Measurements from ENCODE around the gene CNBP.
"Not testable (repeated sequence)": the region's sequence is repeated elsewhere in the genome, so short reads cannot be mapped to it uniquely, and the experiment has no call there.

The CNBP gene

DNA sequence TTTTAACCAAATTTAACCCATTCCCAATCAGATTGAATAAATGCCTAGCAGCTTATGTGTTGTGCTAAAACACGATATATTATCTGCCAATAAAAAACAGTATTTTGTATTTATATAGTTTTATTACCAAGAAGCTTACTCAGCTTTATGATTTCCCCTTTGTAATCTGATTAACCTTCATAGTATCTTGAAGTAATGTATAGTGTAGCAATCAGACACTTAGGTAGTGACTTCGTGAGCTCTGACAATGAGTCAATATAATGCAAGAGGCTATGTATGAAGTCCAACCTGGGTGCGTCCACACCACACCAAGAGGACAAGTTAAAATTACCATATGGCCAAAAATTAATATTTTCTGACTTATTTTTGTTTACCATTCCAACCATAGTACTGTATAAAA is 2.1 kb upstream of the CNBP start:
- no peak overlapping the region for H3K4me3 ChIP-seq (ENCODE audit: control insufficient read depth in 1 of 7, extremely low read depth in 1 of 7, insufficient read depth in 4 of 7, low read depth in 2 of 7, low read length in 6 of 7)
- no CpG with 5 or more reads among the region's 3 CpGs for WGBS (ENCODE audit: insufficient coverage)
- DNase-seq: no peak
- peaks cover 21 to 39% (median 30%) of the 10 kb centered on the region in 4 experiments for H3K4me1 ChIP-seq (ENCODE audit: control extremely low read depth in 1 of 4, control insufficient read depth in 4 of 4, insufficient read depth in 4 of 4, low read length in 3 of 4)
- H3K9me3 ChIP-seq (ENCODE audit: control extremely low read depth in 1 of 5, control insufficient read depth in 4 of 5, insufficient read depth in 2 of 5, low read depth in 1 of 5, low read length in 4 of 5): no peaks in the 10 kb centered on the region
- POLR2A ChIA-PET: no interaction called here
- CTCF ChIA-PET: interaction anchor here (0.7 to 5.2 kb wide), 10 partner anchors 10 to 60 kb away, joined by 3 to 29 read pairs (median 5); no protein-coding TSS in a partner anchor
- H3K27ac ChIP-seq (ENCODE audit: insufficient read depth in 1 of 2, low read depth in 1 of 2, low read length in 2 of 2, poor library complexity in 1 of 2, severe bottlenecking in 2 of 2): no peak overlapping the region
- H3K36me3 ChIP-seq (ENCODE audit: control insufficient read depth in 4 of 4, insufficient read depth in 4 of 4, low read length in 3 of 4): peaks cover 0 to 3% (median 0%) of the 10 kb centered on the region in 4 experiments
- H3K27me3 ChIP-seq (replicated peaks in 2 of 5; ENCODE audit: control insufficient read depth in 4 of 5, insufficient read depth in 5 of 5, low read length in 4 of 5): no peaks in the 10 kb centered on the region

DNA sequence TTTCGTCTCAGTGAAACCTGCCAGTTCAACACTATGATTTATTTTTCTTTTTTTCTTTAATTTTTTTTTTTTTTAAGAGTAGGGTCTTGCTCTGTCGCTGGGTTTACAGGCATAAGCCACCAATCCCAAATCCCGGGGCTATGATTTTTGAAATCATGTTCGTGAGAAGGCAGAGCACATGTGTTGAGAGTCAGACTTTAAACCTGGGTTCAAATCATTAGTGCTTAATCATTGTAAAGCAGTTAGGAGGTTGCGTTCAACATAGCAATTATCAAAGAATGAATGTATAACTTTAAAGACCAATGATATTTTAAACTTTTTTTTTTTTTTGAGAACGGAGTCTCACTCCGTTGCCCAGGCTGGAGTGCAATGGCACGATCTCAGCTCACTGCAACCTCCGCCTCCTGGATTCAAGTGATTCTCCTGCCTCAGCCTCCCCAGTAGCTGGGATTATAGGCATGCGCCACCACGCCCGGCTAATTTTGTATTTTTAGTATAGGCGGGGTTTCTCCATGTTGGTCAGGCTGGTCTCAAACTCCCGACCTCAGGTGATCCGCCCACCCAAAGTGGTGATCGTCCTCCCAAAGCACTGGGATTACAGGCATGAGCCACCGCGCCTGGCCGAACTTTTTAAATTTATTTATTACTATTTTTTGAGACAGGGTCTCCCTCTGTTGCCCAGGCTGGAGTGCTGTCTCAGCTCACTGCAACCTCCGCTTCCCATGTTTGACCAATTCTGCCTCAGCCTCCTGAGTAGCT is 1.3 kb upstream of the CNBP start:
- WGBS (ENCODE audit: insufficient coverage): 90% methylated on average over 16 of the region's 20 CpGs
- peak overlapping the region in 4 of 7 experiments; percentile 69 to 93 (median 90) for H3K4me3 ChIP-seq (ENCODE audit: control insufficient read depth in 1 of 7, extremely low read depth in 1 of 7, insufficient read depth in 4 of 7, low read depth in 2 of 7, low read length in 6 of 7)
- DNase-seq; H3K9me3 ChIP-seq (ENCODE audit: control extremely low read depth in 1 of 5, control insufficient read depth in 4 of 5, insufficient read depth in 2 of 5, low read depth in 1 of 5, low read length in 4 of 5); POLR2A ChIA-PET; H3K36me3 ChIP-seq (ENCODE audit: control insufficient read depth in 4 of 4, insufficient read depth in 4 of 4, low read length in 3 of 4); H3K27me3 ChIP-seq (replicated peaks in 2 of 5; ENCODE audit: control insufficient read depth in 4 of 5, insufficient read depth in 5 of 5, low read length in 4 of 5): not testable (repeated sequence)
- CTCF ChIA-PET: interaction anchor here (0.8 to 5.2 kb wide), 7 partner anchors 11 to 61 kb away, joined by 3 to 29 read pairs (median 5); no protein-coding TSS in a partner anchor
- peaks cover 25 to 45% (median 36%) of the 10 kb centered on the region in 4 experiments for H3K4me1 ChIP-seq (ENCODE audit: control extremely low read depth in 1 of 4, control insufficient read depth in 4 of 4, insufficient read depth in 4 of 4, low read length in 3 of 4)
- H3K27ac ChIP-seq (ENCODE audit: insufficient read depth in 1 of 2, low read depth in 1 of 2, low read length in 2 of 2, poor library complexity in 1 of 2, severe bottlenecking in 2 of 2): peak overlapping the region; percentile 96 to 98

DNA sequence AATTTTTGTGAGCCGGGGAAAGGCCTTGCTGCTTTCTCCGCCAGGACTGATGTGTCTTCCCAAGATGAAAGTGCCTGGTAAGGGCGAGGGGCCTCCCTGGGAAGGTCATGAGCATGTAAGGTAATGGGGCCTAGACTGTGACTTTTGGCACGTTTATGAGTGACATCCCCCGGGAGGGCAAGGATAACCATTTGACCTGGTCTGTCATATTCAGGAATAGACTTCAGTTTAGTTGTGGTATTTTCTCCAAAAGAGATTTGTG is 631 bp upstream of the CNBP start:
- peak overlapping the region; percentile 69 to 98 (median 93) for H3K4me3 ChIP-seq (ENCODE audit: control insufficient read depth in 1 of 7, extremely low read depth in 1 of 7, insufficient read depth in 4 of 7, low read depth in 2 of 7, low read length in 6 of 7)
- no peaks in the 10 kb centered on the region for H3K9me3 ChIP-seq (ENCODE audit: control extremely low read depth in 1 of 5, control insufficient read depth in 4 of 5, insufficient read depth in 2 of 5, low read depth in 1 of 5, low read length in 4 of 5)
- no peak for DNase-seq
- 4% methylated on average over 4 of the region's 5 CpGs for WGBS (ENCODE audit: insufficient coverage)
- peaks cover 0 to 11% (median 4%) of the 10 kb centered on the region in 4 experiments for H3K36me3 ChIP-seq (ENCODE audit: control insufficient read depth in 4 of 4, insufficient read depth in 4 of 4, low read length in 3 of 4)
- peaks cover 25 to 47% (median 39%) of the 10 kb centered on the region in 4 experiments for H3K4me1 ChIP-seq (ENCODE audit: control extremely low read depth in 1 of 4, control insufficient read depth in 4 of 4, insufficient read depth in 4 of 4, low read length in 3 of 4)
- peak overlapping the region; percentile 96 to 98 for H3K27ac ChIP-seq (ENCODE audit: insufficient read depth in 1 of 2, low read depth in 1 of 2, low read length in 2 of 2, poor library complexity in 1 of 2, severe bottlenecking in 2 of 2)
- ChIA-PET POLR2A (interaction anchor here (1.0 to 2.1 kb wide), 2 partner anchors 22 to 62 kb away, joined by 4 to 12 read pairs; partner anchors contain the start of genes ISY1 and RAB43), CTCF (interaction anchor here (1.0 to 3.4 kb wide), 2 partner anchors 46 to 61 kb away, joined by 3 to 30 read pairs; no protein-coding TSS in a partner anchor)
- no peaks in the 10 kb centered on the region for H3K27me3 ChIP-seq (replicated peaks in 2 of 5; ENCODE audit: control insufficient read depth in 4 of 5, insufficient read depth in 5 of 5, low read length in 4 of 5)

DNA sequence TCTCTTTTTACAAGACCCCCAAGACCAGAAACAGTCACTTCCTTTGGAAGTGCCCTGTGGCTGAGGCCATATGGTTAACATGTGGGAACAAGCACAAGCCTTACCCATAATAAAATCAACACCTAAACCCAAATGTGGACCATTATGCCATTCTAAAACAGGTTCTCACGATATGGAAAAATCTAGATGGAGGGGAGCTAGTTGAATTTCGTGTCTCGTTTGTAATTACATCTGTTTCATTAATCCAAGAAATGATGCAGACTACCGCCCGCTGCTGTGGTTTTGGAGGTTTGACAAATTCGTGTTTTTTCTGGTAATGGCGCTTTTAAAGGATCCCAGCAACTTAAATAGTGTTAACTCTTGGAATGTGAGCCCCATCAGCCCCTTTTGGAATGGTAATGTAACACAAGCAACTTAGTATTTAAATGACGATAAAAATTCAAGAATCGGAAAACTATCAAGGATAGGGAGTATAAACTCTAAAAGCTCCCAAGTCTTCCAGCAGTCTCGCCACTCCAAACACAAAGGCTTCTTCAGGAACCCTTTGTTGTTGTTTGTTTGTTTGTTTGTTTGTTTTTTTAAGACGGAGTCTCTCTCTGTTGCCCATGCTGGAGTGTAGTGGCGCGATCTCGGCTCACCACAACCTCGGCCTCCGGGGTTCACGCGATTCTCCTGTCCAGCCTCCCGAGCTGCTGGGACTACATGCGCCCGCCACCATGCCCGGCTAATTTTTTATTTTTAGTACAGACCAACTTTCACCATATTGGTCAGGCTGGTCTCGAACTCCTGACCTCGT is 1.1 kb downstream of the CNBP start:
- under 1% methylated on average over 17 of the region's 24 CpGs for WGBS (ENCODE audit: insufficient coverage)
- ChIA-PET POLR2A (interaction anchor here (0.6 to 2.1 kb wide), 4 partner anchors 21 to 51 kb away, joined by 3 to 12 read pairs (median 4); partner anchors contain the start of gene ISY1), CTCF (interaction anchor here (0.6 to 3.4 kb wide), 6 partner anchors 13 to 68 kb away, joined by 3 to 30 read pairs (median 4); no protein-coding TSS in a partner anchor)
- Histone ChIP-seq H3K27me3 (replicated peaks in 2 of 5; ENCODE audit: control insufficient read depth in 4 of 5, insufficient read depth in 5 of 5, low read length in 4 of 5) (no peaks in the 10 kb centered on the region), H3K27ac (ENCODE audit: insufficient read depth in 1 of 2, low read depth in 1 of 2, low read length in 2 of 2, poor library complexity in 1 of 2, severe bottlenecking in 2 of 2) (peak overlapping the region; percentile 96 to 98), H3K4me1 (ENCODE audit: control extremely low read depth in 1 of 4, control insufficient read depth in 4 of 4, insufficient read depth in 4 of 4, low read length in 3 of 4) (peaks cover 25 to 51% (median 40%) of the 10 kb centered on the region in 4 experiments), H3K9me3 (ENCODE audit: control extremely low read depth in 1 of 5, control insufficient read depth in 4 of 5, insufficient read depth in 2 of 5, low read depth in 1 of 5, low read length in 4 of 5) (no peaks in the 10 kb centered on the region), H3K4me3 (ENCODE audit: control insufficient read depth in 1 of 7, extremely low read depth in 1 of 7, insufficient read depth in 4 of 7, low read depth in 2 of 7, low read length in 6 of 7) (peak overlapping the region; percentile 69 to 98 (median 93)), H3K36me3 (ENCODE audit: control insufficient read depth in 4 of 4, insufficient read depth in 4 of 4, low read length in 3 of 4) (peaks cover 4 to 22% (median 13%) of the 10 kb centered on the region in 4 experiments)
- peak; percentile 33 to 71 (median 68) for DNase-seq

DNA sequence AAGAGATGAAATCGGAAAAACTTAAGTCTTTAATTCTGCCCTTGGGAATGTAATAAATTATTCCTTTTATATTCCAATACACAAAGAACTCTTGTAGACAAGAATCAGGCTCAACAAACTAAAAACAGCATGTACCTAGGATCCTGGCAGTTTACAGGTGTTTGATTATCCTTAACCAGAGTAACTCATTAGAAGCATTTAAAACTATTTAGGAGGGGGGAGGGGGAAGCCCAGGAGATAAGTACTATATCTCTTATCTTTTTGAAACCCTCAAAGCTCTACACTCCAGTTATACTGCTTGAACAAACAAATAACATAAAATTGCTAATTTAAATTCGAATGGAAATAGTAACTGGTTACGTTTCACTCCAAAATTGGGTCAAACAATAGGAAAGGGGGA is 1.9 kb downstream of the CNBP start:
- H3K4me3 ChIP-seq (ENCODE audit: control insufficient read depth in 1 of 7, extremely low read depth in 1 of 7, insufficient read depth in 4 of 7, low read depth in 2 of 7, low read length in 6 of 7): peak overlapping the region in 6 of 7 experiments; percentile 69 to 95 (median 90)
- peak overlapping the region in 1 of 2 experiments; percentile 98 for H3K27ac ChIP-seq (ENCODE audit: insufficient read depth in 1 of 2, low read depth in 1 of 2, low read length in 2 of 2, poor library complexity in 1 of 2, severe bottlenecking in 2 of 2)
- no peaks in the 10 kb centered on the region for H3K27me3 ChIP-seq (replicated peaks in 2 of 5; ENCODE audit: control insufficient read depth in 4 of 5, insufficient read depth in 5 of 5, low read length in 4 of 5)
- ChIA-PET CTCF (interaction anchor here (0.5 to 3.4 kb wide), 5 partner anchors 13 to 479 kb away, joined by 3 to 30 read pairs (median 3); no protein-coding TSS in a partner anchor), POLR2A (interaction anchor here (0.6 to 1.1 kb wide), 3 partner anchors 20 to 51 kb away, joined by 3 to 4 read pairs (median 4); partner anchors contain the start of gene ISY1)
- H3K9me3 ChIP-seq (ENCODE audit: control extremely low read depth in 1 of 5, control insufficient read depth in 4 of 5, insufficient read depth in 2 of 5, low read depth in 1 of 5, low read length in 4 of 5): no peaks in the 10 kb centered on the region
- H3K4me1 ChIP-seq (ENCODE audit: control extremely low read depth in 1 of 4, control insufficient read depth in 4 of 4, insufficient read depth in 4 of 4, low read length in 3 of 4): peaks cover 25 to 58% (median 37%) of the 10 kb centered on the region in 4 experiments
- DNase-seq: no peak
- peaks cover 5 to 28% (median 17%) of the 10 kb centered on the region in 4 experiments for H3K36me3 ChIP-seq (ENCODE audit: control insufficient read depth in 4 of 4, insufficient read depth in 4 of 4, low read length in 3 of 4)
- WGBS (ENCODE audit: insufficient coverage): no CpG with 5 or more reads among the region's 3 CpGs

DNA sequence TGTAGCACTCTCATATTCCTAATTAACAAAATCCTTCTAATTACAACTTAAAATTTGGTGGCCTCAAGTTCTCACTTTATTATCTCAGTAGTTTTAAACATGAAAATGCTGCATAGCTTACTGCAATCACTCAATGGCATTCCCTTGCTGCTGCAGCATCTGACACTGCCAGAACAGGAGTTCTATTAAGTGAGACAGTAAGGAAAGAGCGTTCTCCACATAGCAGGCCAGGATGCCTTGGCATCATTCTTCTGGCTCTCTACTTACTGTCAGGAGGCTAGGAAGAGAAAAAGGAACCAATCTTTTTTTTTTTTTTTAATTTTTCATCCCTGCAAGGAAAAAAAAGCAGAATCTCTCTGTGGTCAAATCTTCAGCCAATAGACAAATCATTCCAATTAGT is 3.2 kb downstream of the CNBP start:
- Histone ChIP-seq H3K27me3 (replicated peaks in 2 of 5; ENCODE audit: control insufficient read depth in 4 of 5, insufficient read depth in 5 of 5, low read length in 4 of 5) (no peaks in the 10 kb centered on the region), H3K4me1 (ENCODE audit: control extremely low read depth in 1 of 4, control insufficient read depth in 4 of 4, insufficient read depth in 4 of 4, low read length in 3 of 4) (peaks cover 25 to 62% (median 34%) of the 10 kb centered on the region in 4 experiments), H3K36me3 (ENCODE audit: control insufficient read depth in 4 of 4, insufficient read depth in 4 of 4, low read length in 3 of 4) (peaks cover 7 to 39% (median 20%) of the 10 kb centered on the region in 4 experiments), H3K4me3 (ENCODE audit: control insufficient read depth in 1 of 7, extremely low read depth in 1 of 7, insufficient read depth in 4 of 7, low read depth in 2 of 7, low read length in 6 of 7) (peak overlapping the region in 3 of 7 experiments; percentile 10 to 46 (median 40)), H3K27ac (ENCODE audit: insufficient read depth in 1 of 2, low read depth in 1 of 2, low read length in 2 of 2, poor library complexity in 1 of 2, severe bottlenecking in 2 of 2) (no peak overlapping the region), H3K9me3 (ENCODE audit: control extremely low read depth in 1 of 5, control insufficient read depth in 4 of 5, insufficient read depth in 2 of 5, low read depth in 1 of 5, low read length in 4 of 5) (no peaks in the 10 kb centered on the region)
- CTCF ChIA-PET: interaction anchor here (0.6 to 1.0 kb wide), 2 partner anchors 65 to 612 kb away, joined by 3 to 5 read pairs; no protein-coding TSS in a partner anchor
- WGBS (ENCODE audit: insufficient coverage): 100% methylated on average over 1 of the region's 1 CpG
- DNase-seq: no peak
- POLR2A ChIA-PET: interaction anchor here (0.7 kb wide), 1 partner anchor 15 kb away, joined by 4 read pairs; no protein-coding TSS in a partner anchor

All from common myeloid progenitor, CD34-positive (primary cell).